Colonic mucosa (tissue), 4 donors: ENCODE measurements around the gene PPP2R5E. TPM values are rescaled to one million over a fixed set of nuclear protein-coding genes. Genes with fewer than 3 reads are reported as not detected.

Experiments
- DNase-seq: peaks from one replicate; pipeline ENCODE4 v3.0.0-alpha.2; 2020
- H3K27ac ChIP-seq: fragments of 200-600 bp; one replicate; pipeline ENCODE4 v1.8.0; 2021
- H3K27me3 ChIP-seq: fragments of 200-600 bp; one replicate; pipeline ENCODE4 v1.8.0; 2021
- H3K36me3 ChIP-seq: fragments of 200-600 bp; one replicate; pipeline ENCODE4 v1.8.0; 2021
- H3K4me1 ChIP-seq: fragments of 200-600 bp; one replicate; pipeline ENCODE4 v1.8.0; 2021; ENCODE audit warnings: mild to moderate bottlenecking
- H3K4me3 ChIP-seq: fragments of 200-600 bp; one replicate; pipeline ENCODE4 v1.8.0; 2021
- H3K9ac ChIP-seq, 2 donors: one replicate each; pipeline ENCODE4 v1.7.0; 2013; ENCODE audit warnings: control low read depth in 2 of 2, low read depth in 2 of 2, low read length in 2 of 2
- H3K9me3 ChIP-seq: fragments of 200-600 bp; one replicate; pipeline ENCODE4 v1.8.0; 2021
- CTCF ChIP-seq: fragments of 200-600 bp; IDR thresholded peaks from one replicate; pipeline ENCODE4 v1.8.0; 2022; ENCODE audit warnings: antibody characterized with exemption, mild to moderate bottlenecking
- intact Hi-C: fragments of 100-400 bp; cut with DNase I; formaldehyde crosslinking; loops from one replicate; pipeline ENCODE4 v1.14.1; 2022
- total RNA-seq, 2 donors: library from RNA; stranded (reverse); fragmentation: NEBNext Ultra II Directional in 1 of 2; extraction: Animal tissue kit (Norgen Biotek cat#: 25700) in 1 of 2; gene quantifications; one replicate each; pipeline ENCODE4 v1.2.1, GENCODE V29; 2021
- donor health status: healthy.
- donor health status: DM: no; HTN: no; CAD: no.
- donor health status: DM: no; HTN: no; CAD: no.

Gene PPP2R5E
- total RNA-seq, 2 donors from 2014 or later, result 58.0 to 62.7 TPM

GRCh38 chr14:63438065-63438757 lies 105.0 kb downstream of the PPP2R5E start:
- no peaks in the 10 kb centered on the region for H3K36me3 ChIP-seq
- TF ChIP-seq CTCF, result no peak
- H3K4me3 ChIP-seq, result peak overlapping the region; percentile 10
- peak overlapping the region; percentile 68 for H3K27ac ChIP-seq
- intact Hi-C loops, result no loop called here
- DNase-seq, result peak; percentile 56
- peak overlapping the region in 1 of 2 donors; percentile 49 for H3K9ac ChIP-seq
- no peaks in the 10 kb centered on the region for H3K9me3 ChIP-seq
- H3K4me1 ChIP-seq, result peaks cover 25% of the 10 kb centered on the region
- H3K27me3 ChIP-seq, result no peaks in the 10 kb centered on the region

GRCh38 chr14:63436286-63437098 lies 106.7 kb downstream of the PPP2R5E start:
- H3K36me3 ChIP-seq, result no peaks in the 10 kb centered on the region
- no peak overlapping the region for H3K9ac ChIP-seq
- TF ChIP-seq CTCF, result no peak
- H3K4me1 ChIP-seq, result peaks cover 25% of the 10 kb centered on the region
- intact Hi-C loops, result no loop called here
- DNase-seq, result no peak
- peak overlapping the region; percentile 38 for H3K27ac ChIP-seq
- no peaks in the 10 kb centered on the region for H3K27me3 ChIP-seq
- no peaks in the 10 kb centered on the region for H3K9me3 ChIP-seq
- H3K4me3 ChIP-seq, result no peak overlapping the region

DNA sequence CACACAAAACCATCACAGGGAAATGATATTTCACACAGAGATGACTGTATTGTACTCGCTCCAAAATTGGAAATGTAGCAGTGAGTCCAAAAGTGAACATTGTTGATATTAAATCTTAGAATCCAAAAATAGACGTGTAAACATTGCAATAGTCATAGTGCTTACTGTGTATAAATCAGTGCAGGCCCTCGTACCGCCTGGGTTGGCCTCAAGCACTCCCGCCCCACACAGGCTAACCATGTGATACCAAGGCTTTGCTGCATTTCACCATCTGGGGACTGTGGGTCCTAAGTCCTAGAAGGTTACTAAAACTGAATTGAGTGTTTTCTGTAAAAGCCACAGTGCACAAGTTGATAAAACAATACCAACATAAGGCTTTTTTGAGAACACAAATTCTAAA lies 107.3 kb downstream of the PPP2R5E start:
- Histone ChIP-seq H3K27me3 (no peaks in the 10 kb centered on the region), H3K36me3 (no peaks in the 10 kb centered on the region), H3K27ac (no peak overlapping the region), H3K9ac (no peak overlapping the region), H3K4me1 (peaks cover 25% of the 10 kb centered on the region), H3K9me3 (no peaks in the 10 kb centered on the region), H3K4me3 (no peak overlapping the region)
- DNase-seq, result peak; percentile 37
- no peak for TF ChIP-seq CTCF
- intact Hi-C loops, result no loop called here

DNA sequence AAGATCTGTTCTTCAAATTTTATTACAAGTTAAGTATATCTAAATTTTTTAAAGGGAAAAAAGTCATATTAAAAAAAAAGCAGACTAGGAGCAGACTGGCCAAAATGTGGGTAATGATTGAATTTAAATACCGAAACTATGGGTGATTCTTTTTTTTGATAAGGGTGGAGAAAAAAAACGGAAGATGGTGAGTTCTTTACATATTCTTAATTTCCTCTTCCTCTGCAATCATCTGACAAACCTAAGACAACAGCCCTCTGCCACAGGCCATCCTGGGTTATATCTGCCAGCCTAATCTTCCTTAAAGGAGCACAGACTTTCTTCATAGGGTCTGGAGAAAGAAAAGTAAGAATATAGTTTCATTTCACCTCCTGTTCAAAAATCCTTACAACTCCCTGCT lies 108.0 kb downstream of the PPP2R5E start:
- Histone ChIP-seq H3K9me3 (no peaks in the 10 kb centered on the region), H3K27ac (no peak overlapping the region), H3K27me3 (no peaks in the 10 kb centered on the region), H3K4me1 (peaks cover 25% of the 10 kb centered on the region), H3K4me3 (no peak overlapping the region), H3K36me3 (no peaks in the 10 kb centered on the region), H3K9ac (no peak overlapping the region)
- DNase-seq, result no peak
- intact Hi-C loops, result no loop called here
- TF ChIP-seq CTCF, result no peak

- no peaks in the 10 kb centered on the region for H3K27me3 ChIP-seq
- H3K27ac ChIP-seq, result no peak overlapping the region
- no peaks in the 10 kb centered on the region for H3K9me3 ChIP-seq
- no peak for TF ChIP-seq CTCF
- H3K4me3 ChIP-seq, result no peak overlapping the region
- intact Hi-C loops, result no loop called here
- no peak overlapping the region for H3K9ac ChIP-seq
- DNase-seq, result no peak
- no peaks in the 10 kb centered on the region for H3K36me3 ChIP-seq
- peaks cover 14% of the 10 kb centered on the region for H3K4me1 ChIP-seq
Observed at GRCh38 chr14:63432888-63433552, 110.2 kb downstream of the PPP2R5E start.
